Urothelium cell line (cell line): ENCODE results near the gene LMF2.

ENCODE experiments used
- DNase-seq: peaks from one replicate; pipeline ENCODE4 v3.0.0; 2011; ENCODE audit warnings: low spot score, mixed read lengths
- FAIRE-seq: peaks from 2 replicates; lab custom pipeline; 2011; peaks lifted over from hg19 to GRCh38; lab: Jason Lieb, UNC

LMF2 gene

DNA sequence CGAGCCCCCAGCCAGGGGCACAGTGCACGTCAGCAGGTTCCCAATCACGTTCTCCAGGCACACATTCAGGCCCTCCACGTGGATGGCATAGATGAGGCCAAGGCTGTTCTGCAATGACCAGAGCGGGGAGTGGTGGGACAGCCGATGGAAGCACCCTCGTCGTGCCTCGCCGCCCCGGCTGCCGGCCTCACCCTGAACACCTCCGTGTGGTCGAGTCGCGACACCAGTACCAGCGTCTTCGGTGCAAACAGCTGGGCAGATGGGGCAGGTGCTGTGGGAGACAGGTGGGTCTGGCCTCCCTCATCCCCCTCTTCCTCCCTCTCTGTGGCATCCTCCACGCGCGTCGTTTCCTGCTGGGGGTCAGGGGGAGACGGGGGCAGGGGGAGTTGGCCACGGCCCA lies 40.2 kb downstream of the LMF2 start:
- peak; percentile 40 for FAIRE-seq
- DNase-seq = no peak

DNA sequence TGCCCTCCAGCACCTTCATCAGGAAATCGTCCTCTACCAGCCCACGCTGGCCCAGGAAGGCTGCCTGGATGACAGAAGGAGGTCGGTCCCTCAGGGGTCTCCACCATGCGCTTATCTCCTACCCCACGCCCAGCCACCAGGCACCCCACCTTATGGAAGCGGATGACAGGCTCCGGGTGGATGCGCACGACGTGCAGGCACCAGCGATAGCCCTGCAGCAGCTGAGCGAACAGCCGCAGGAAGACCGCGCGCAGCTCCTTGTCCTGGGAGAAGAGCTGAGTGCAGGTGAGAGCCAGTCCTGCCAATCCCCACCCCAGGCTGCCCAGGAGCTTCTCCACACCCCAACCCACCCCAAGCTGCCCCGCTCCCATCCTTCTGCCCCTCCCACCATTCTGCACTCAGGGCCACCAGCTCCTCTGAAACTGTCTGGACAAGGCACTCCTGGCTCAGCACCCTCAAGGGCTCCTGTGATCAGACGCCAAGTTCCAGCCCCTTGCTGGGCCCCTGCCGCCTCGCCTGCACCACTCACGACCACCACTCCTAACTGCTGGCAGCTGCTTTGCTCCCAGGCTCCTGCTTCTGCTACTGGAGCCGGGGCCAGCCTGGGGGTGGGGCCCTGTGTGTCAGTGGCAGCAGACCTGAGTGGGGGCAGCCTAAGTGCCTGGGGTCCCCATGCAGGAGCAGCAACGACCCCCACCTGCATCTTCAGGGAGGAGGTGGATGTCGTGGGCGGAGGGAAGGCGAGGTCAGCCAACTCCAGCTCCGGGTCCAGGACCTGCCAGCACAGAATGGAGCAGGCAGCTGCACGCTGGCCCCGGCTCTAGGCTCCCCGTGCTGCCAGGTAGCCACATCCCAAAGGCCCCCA lies 42.2 kb downstream of the LMF2 start:
- FAIRE-seq (no peak), DNase-seq (no peak)

DNA sequence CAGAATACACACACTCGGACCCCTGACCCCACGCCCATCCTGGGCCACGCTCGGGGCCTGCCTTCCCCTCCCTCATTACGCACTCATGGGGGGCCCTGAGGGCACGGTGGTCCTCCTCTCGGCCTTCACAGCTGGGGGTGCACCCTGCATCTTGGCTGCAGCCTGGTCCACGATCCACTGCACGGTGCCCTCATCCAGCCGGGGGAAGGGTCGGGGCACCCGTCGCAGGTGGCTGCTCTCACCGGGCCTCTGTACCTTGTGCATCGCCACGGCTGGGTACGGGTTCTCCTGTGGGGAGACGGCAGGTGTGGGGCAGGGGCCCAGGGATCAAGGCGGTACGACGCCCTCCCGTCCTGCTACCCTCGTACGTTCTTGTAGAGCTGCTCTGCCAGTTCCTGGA lies 43.1 kb downstream of the LMF2 start:
- FAIRE-seq (no peak), DNase-seq (no peak)

DNA sequence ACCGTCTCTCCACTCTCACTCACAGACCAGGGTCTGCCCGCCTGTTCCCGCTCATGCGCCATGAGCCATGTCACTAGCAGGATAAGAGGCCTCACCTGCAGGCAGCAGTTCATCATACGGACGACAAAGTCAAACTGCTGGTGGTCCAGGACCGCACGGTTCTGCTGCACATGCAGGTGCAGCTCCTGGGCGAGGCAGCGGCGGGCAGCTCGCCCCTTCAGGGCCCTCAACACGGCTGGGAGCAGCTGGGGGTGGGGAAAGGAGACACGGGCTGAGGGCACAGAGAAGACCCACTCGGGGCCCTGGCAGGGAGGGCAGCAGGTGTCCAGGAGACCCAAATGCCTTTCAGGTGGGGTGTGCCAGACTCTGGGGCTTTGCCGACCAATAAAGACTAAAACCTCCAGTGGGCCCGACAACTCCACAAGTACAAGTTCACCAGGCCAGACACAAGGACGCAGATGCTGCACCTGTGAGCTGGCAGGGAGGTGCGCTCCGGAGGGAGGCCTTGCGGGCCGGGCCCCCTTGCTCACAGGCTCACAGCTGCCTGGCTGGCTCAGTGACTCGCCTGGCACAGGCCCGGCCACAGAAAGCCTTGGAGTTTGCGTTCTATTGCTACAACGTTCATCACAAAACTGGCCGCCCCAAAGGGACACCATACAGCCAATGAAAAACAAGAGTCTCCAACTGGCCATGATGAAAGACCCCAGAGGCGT lies 44.2 kb downstream of the LMF2 start:
- FAIRE-seq (no peak), DNase-seq (no peak)

DNA sequence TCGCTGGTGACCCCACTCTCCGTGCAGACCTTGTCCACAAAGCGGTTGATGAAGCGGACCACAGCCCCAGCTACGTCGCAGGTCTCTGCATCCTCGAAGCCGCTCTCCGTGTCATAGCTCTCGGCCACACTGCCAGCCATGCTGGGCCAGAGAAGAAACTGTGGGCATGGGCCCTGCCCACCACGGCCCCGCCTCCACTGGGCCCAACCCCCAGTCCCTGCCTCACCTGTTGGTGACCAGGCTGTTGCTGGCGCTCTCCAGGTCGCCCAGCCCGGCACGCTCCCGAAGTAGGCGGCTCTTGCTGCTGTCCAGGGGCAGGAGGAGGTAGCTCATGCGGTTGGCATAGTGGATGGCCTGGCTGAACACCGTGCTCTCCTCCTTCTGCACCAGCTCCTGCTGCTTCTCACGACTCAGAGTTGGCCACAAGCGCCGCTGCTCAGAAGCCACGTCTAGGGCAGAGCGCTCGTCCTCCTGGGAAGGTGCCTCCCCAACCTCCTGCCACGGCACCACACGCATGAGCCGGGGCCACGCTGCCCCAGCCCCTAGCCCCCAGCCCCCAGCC lies 45.4 kb downstream of the LMF2 start:
- FAIRE-seq (no peak), DNase-seq (no peak)

DNA sequence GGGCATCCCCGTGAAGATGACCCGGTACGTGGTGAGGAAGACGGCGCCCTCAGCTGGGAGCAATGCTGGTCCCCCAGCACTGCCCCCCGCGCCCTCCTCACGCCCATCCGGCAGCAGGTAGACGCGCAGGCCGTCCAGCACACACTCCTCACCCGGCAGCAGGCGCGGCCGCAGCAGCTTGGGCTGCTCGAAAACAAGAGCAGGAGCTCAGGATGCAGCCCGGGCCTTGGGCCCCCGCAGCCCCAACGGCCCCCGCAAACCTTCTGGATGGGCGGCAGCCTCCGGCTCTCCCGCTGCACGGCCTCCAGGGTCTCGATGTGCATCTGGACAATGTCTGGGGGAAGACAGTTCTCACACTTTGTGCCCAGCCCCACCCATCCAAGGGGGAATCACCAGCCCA lies 46.0 kb downstream of the LMF2 start:
- no peak for FAIRE-seq
- DNase-seq = no peak

DNA sequence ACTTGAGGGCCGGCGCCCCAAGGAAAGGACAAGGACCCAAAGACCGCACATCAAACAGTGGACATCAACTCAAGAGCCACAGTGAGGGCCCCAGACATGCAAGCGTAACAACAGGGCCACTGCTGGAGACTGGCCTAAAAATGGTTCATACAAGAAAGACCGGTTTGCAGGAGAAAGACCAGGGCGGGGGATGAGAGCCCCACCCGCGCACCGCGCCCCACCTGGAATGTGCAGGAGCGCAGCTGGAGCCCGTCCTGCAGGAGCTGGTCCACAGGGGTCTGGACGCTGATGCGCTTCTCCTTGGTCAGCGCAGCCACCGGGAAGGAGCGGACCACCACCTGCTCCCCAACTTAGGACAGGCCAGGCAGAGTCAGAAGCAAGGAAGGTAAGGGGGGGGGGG lies 46.6 kb downstream of the LMF2 start:
- FAIRE-seq (no peak), DNase-seq (no peak)

DNA sequence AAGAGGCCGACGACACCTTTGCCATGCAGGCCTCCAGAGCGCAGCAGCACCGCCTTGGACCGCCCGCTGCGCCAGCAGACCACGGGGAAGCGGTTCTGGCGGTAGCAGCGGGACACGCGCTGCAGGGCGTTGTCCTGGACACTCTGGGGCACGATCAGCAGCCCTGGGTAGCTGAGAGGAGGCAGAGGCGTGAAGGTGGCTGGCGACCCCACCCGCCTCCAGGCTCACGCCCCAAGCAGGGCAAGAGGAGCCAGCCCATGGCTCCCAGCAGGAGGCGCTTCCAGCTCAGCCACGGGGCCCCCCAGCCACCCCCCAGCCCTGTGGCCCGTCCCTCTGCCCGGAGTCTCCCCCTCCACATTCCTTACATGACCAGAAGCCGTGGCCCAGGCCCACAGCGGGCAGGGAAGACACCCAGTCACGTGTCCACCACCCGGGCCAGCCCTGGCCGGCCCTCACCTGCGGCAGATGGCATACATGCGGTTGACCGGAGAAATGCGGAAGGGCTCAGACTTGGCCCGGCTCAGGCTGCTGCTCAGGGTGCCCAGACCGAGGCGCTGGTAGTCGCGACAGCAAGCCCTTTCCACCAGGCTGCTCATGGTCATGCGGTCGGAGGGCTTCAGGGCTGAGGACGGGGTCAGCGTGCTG lies 47.9 kb downstream of the LMF2 start:
- DNase-seq (no peak), FAIRE-seq (no peak)

DNA sequence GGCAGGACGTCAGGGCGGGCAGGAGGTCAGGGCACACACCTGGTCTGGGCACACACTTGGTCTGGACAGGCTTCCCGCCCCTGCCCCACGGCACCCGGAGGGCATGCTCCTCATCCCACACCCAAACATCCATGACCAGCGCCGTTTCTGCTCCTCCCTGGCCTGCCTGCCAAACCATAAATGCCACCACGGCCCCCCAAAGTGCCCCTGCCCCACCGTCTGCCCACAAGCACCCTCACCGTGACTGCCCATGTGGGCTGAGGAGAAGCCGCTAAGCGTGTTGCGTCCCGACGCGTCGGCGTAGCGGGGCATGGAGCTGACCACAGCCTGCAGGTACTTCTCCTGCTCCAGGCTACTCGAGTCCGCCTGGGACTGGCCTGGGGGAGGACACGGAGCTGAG lies 48.5 kb downstream of the LMF2 start:
- FAIRE-seq = no peak
- no peak for DNase-seq

DNA sequence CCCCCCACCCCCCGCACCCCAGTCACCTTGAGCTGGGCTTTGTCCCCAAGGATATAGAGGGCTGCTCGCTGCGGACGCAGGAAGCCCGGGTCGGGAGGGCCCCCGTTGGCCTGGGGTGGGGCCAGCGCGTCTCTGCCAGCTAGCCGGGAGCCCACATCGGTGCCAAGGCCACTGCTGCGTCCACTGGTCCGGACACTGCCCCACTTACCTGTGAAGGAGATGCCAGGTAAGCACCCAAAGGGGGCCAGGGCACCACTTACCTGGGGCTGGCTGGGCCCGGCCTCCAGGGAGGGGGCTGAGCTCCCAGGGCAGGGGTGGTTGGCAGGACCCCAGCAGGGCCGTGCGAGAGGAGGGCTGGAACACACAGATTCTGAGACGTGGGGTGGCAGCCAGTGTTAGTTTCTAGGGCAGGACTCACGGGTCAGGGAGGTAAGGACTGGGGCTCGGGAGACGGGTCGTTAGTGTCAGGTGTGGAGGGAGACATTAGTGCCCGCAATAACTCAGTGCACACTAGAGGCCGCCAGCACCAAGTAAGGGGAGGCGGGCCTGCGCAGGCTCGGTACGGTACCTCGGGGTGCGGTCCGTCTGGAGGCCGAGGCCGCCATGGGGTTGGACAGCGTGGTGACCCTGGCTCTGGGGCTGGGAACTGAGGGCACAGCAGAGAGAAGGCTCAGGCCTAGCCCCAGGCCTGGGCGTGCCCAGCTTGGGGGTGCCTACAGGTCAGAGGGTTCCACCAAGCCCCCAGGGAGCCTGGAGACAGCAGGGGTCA lies 50.9 kb downstream of the LMF2 start:
- DNase-seq = no peak
- FAIRE-seq = no peak

DNA sequence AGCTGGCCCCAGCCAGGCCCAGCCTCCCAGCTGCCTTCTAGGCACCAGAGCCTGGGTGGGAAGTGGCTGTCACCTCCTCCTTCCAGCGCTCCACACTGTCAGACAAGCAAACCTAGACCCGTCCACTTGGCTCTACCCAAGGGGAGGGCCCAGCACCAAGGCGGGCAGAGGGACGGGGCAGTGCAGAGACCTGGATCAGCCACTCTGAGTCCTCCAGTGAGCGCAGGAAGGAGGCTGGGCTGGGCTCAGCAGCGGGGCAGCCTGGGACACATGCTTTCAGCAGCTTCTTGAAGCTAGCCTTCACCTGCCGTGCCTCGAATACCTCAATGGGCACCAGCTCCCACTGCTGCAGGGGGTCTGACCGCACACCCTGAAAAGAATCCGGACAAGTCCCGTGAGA lies 51.5 kb downstream of the LMF2 start:
- no peak for DNase-seq
- no peak for FAIRE-seq

DNA sequence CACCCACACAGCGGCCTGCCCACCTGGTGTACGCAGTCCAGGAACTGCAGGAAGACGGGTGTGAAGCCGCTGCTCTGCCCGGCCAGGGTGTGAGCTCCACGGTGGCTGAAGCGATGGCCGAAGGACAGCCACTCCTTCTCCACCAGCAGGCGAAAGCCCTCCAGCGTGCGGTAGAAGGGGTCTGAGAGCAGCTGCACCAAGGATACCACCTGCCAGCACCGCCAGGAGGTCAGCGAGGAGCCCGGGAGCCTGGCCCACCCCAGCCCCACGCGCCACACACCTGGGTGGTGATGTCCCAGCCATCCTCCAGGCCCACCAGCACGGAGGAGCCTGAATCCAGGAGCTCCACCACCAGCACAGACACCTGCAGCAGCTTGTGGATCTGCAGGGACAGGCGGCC lies 52.3 kb downstream of the LMF2 start:
- no peak for FAIRE-seq
- no peak for DNase-seq

DNA sequence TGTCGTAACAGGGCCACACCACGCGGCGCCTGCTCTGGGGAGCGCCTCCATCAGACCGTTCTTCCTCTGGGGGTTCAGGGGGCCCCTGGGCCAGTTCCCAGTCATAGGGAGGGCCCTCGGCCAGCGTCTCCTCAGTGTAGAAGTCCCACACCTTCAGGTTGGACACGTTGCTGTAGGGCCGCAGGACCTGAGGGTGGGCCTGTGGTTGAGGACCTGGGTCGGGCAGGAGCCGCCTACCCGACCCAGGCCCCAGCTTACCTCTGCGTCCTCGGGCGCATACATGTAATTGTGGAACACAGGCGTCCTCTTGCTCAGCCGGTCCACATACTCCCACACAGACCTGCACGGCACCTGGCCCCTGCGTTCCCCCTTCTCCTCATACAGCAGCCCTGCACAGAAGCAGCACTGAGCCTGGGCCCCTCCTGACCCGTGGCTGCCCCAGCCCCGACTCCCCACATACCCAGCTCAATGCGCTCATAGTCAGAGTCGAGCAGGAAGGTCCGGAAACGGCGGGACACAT lies 52.9 kb downstream of the LMF2 start:
- no peak for FAIRE-seq
- no peak for DNase-seq
